ENCODE measurements around the gene SELENON. TPM values are rescaled to one million over a fixed set of nuclear protein-coding genes. Genes with fewer than 3 reads are reported as not detected.

Gene SELENON
- total RNA-seq, 4 donors from 2014 or later, result 33.5 to 82.8 (median 39.4) TPM

DNA sequence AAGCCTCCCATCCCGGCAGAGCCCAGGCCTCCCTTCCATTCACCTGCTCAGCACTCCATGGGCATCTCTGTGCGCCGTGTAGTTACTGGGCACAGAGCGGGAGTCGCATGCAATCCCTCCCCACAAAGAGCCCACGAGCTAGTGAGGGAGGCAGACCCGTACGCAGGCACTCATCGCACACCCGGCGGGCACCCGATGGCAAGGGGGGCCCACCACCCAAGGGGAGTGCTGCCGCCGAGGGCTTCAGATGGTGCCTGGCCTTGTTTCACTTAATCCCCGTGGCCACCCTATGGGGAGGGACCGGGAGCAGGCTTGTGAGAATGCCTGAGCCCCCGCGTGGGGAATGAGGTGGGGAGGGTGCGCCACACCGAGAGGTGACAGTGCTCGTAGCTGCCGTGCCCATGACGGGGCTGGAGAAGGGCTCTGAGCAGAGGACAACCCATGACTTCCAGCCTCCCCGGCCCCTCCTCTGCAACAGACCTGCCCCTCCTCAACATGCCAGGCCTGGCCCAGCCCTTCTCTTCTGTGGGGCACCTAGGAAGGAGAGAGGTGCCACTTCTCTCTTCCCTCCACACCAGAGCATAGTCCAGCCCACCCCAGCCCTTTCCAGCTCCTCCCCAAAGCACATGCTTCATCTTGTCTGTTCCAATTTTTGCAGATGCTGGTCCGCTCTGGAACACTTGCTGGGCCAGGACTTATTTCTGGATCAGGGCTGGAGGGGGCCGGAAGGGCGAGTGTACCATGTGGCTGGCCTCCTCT lies 30.2 kb upstream of the SELENON start:
- ATAC-seq, result no peak
- TF ChIP-seq EP300 (IDR thresholded peaks at IDR 0.05) (no peak), POLR2AphosphoS5 (IDR thresholded peaks at IDR 0.05) (no peak), POLR2A (IDR thresholded peaks at IDR 0.05) (no peak)
- TF ChIP-seq, protein P1, sequence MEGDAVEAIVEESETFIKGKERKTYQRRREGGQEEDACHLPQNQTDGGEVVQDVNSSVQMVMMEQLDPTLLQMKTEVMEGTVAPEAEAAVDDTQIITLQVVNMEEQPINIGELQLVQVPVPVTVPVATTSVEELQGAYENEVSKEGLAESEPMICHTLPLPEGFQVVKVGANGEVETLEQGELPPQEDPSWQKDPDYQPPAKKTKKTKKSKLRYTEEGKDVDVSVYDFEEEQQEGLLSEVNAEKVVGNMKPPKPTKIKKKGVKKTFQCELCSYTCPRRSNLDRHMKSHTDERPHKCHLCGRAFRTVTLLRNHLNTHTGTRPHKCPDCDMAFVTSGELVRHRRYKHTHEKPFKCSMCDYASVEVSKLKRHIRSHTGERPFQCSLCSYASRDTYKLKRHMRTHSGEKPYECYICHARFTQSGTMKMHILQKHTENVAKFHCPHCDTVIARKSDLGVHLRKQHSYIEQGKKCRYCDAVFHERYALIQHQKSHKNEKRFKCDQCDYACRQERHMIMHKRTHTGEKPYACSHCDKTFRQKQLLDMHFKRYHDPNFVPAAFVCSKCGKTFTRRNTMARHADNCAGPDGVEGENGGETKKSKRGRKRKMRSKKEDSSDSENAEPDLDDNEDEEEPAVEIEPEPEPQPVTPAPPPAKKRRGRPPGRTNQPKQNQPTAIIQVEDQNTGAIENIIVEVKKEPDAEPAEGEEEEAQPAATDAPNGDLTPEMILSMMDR (IDR thresholded peaks at IDR 0.05), result no peak
- H3K4me3 ChIP-seq, result no peak overlapping the region
- H3K4me1 ChIP-seq, result peaks cover 0 to 23% (median 4%) of the 10 kb centered on the region in 3 donors
- peaks cover 0 to 66% of the 10 kb centered on the region in 2 donors for H3K36me3 ChIP-seq
- H3K27ac ChIP-seq, result peak overlapping the region in 1 of 4 donors; percentile 14
- no peaks in the 10 kb centered on the region for H3K27me3 ChIP-seq
- H3K9me3 ChIP-seq, result no peaks in the 10 kb centered on the region
- WGBS, 2 donors (ENCODE audit: low coverage in 1 of 2), result 66 to 96% methylated on average over 3 to 10 of the region's 27 CpGs

DNA sequence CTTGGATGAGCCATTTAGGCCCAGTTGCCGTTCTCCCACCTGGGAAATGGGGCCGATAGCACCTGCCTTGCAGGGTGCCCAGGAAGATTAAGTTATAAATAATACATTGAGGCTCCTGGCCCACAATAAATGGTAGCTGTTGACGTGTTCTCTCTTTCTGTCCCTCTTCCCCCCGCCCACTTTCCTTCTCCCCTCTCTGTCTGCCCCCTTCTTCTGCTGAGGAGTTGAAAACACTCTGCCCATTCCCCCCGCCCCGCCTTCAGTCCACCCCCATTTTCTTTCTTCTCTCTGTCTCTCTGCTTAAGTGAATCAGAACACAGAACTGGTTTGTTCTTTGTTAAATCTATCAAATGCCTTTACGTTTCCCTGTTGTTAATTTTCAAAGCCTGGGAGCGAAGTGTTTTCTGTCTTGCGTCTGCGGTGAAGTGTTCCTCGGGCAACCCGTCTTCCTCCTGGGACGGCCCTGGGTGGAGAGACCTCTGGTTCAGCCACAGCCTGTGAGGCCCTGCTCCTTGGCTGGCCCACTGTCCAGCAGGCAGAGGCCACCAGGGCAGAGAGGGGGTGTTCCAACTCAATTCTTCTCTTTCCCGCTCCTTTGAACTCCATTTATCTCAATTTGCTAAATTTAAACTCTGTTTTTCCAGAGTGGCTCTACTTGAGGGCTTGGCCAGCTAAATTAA lies 29.3 kb upstream of the SELENON start:
- TF ChIP-seq POLR2A (IDR thresholded peaks at IDR 0.05) (no peak), POLR2AphosphoS5 (IDR thresholded peaks at IDR 0.05) (no peak), EP300 (IDR thresholded peaks at IDR 0.05) (no peak)
- TF ChIP-seq, protein P1 (IDR thresholded peaks at IDR 0.05), result no peak
- no peaks in the 10 kb centered on the region for H3K9me3 ChIP-seq
- H3K4me3 ChIP-seq, result no peak overlapping the region
- peaks cover 0 to 23% (median 4%) of the 10 kb centered on the region in 3 donors for H3K4me1 ChIP-seq
- H3K27ac ChIP-seq, result peak overlapping the region in 3 of 4 donors; percentile 14 to 60 (median 46)
- H3K36me3 ChIP-seq, result peaks cover 0 to 64% of the 10 kb centered on the region in 2 donors
- WGBS, 2 donors (ENCODE audit: low coverage in 1 of 2), result 43 to 59% methylated on average over 3 to 9 of the region's 14 CpGs
- H3K27me3 ChIP-seq, result no peaks in the 10 kb centered on the region
- no peak for ATAC-seq

DNA sequence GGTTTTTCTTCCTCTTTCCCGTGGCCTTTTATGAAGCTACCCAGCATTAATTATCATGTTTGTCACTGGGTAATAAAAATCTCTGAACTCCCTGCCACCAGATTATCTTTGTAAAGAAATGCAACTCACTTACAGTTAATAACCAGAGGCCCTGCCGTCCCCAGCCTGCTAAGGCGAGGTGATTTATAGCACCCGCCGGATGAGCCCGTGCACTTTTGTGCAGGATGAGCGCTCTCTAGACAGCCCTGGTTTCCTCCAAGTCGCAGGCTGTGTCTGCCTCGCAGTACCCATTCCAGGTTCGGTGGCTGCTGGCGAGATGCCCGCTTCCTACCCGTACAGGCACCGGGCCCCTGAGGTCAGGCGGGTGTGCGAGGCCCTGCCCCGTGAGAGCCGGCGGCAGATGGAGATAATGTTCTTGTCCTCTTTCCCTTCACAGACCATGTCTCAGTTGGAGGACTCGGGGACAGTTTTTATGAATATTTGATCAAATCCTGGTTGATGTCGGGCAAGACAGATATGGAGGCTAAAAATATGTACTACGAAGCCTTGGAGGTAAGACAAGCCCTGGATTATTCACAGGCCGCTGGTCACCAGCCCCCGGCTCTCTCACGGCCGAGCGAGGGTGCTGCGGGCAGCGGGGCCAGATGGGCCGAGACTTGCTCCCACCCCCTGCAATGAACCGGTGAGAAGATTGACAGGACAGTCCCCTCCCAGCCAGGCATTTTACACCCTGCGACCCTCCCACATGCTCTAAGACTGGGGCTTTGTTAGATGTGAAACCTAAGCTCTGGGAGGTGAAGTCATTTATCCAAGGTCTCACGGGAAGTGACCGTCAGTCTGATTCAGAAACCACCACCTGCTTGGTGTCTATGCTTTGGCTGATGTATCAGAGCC lies 28.5 kb upstream of the SELENON start:
- peak; percentile 26 for ATAC-seq
- TF ChIP-seq POLR2A (IDR thresholded peaks at IDR 0.05) (no peak), POLR2AphosphoS5 (IDR thresholded peaks at IDR 0.05) (no peak), EP300 (IDR thresholded peaks at IDR 0.05) (no peak)
- TF ChIP-seq, protein P1 (IDR thresholded peaks at IDR 0.05), result no peak
- 50 to 60% methylated on average over 1 to 22 of the region's 34 CpGs for WGBS, 2 donors (ENCODE audit: low coverage in 1 of 2)
- Histone ChIP-seq H3K4me3 (no peak overlapping the region), H3K36me3 (peaks cover 0 to 71% of the 10 kb centered on the region in 2 donors), H3K4me1 (peaks cover 0 to 23% (median 4%) of the 10 kb centered on the region in 3 donors), H3K27me3 (no peaks in the 10 kb centered on the region), H3K27ac (peak overlapping the region in 3 of 4 donors; percentile 14 to 60 (median 46)), H3K9me3 (no peaks in the 10 kb centered on the region)

DNA sequence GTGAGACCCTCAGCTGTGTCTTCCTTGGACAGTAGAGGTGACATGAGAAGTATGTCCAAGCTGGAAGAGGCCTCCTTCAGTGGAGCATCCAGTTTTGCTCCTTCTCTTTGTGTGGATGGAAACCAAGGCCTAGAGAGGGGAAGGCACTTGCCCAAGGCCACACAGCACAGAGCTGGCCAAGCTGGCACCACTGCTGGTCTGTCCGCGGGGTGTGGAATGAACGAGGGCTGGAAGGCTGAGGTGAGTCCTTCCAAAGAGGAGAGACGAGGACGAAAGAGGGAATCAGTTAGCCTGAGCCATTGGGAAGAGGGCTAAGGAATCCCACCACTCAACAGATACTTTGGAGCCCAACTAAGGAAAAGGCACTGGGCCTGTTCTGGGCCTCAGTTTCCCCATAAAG lies 27.8 kb upstream of the SELENON start:
- no peaks in the 10 kb centered on the region for H3K27me3 ChIP-seq

More for the DNA sequence above, 27.8 kb upstream of the SELENON start:
- 94 to 100% methylated on average over 2 to 5 of the region's 5 CpGs for WGBS, 2 donors (ENCODE audit: low coverage in 1 of 2)
- TF ChIP-seq, protein P1 (IDR thresholded peaks at IDR 0.05), result no peak
- TF ChIP-seq POLR2A (IDR thresholded peaks at IDR 0.05), result no peak
- TF ChIP-seq POLR2AphosphoS5 (IDR thresholded peaks at IDR 0.05), result no peak
- no peak for TF ChIP-seq EP300 (IDR thresholded peaks at IDR 0.05)
- no peak overlapping the region for H3K4me3 ChIP-seq
- peaks cover 0 to 71% of the 10 kb centered on the region in 2 donors for H3K36me3 ChIP-seq
- no peak overlapping the region for H3K27ac ChIP-seq
- H3K9me3 ChIP-seq, result no peaks in the 10 kb centered on the region
- H3K4me1 ChIP-seq, result peaks cover 0 to 23% (median 4%) of the 10 kb centered on the region in 3 donors
- ATAC-seq, result no peak
